GM18511 (cell line): ENCODE data around the gene CBX4.
"Not testable (repeated sequence)": the region's sequence is repeated elsewhere in the genome, so short reads cannot be mapped to it uniquely, and the experiment has no call there.

Experiments
- ATAC-seq: cut with Tn5 transposase; IDR thresholded peaks from one replicate; pipeline ENCODE4 v1.9.1; 2021; ENCODE audit warnings: mild to moderate bottlenecking, moderate library complexity; ENCODE audit not compliant: unreplicated experiment

CBX4 gene

DNA sequence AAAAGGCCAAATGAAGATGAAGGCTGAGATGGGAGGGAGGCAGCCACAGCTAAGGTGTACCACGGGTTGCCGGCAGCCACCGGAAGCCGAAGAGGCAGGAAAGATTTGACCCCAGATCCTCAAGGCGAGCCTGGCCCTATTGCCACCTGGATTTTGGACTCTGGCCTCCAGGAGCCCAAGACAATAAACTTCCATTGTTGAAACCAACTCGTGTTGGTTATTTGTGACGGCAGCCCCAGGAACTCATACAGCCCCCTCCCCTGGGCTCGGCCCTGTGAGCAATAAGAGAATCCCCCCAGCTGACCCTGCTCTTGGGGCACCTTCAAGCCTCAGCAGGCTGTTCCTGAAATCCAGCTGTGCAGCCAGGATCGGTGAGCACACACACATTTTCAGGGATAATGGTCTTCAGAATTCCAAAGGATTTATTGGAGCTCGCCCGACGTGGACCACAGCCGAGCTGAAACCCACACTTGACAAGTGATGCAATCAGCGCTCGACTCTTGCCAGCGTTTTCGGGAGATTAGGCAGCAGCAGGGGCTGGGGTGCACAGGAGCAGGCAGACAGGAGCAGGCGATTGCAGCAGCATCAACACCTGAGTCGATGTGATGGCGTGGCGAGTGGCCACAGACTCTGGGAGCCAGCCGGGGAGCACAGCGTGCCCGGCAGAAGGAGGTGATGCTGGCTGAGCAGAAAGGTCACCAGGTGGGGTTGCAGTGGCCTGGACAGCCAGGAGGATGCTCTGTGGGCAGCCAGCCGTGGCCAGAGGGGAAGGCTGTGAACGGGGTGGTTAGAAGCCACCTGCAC is 22.4 kb upstream of the CBX4 start:
- ATAC-seq: no peak

DNA sequence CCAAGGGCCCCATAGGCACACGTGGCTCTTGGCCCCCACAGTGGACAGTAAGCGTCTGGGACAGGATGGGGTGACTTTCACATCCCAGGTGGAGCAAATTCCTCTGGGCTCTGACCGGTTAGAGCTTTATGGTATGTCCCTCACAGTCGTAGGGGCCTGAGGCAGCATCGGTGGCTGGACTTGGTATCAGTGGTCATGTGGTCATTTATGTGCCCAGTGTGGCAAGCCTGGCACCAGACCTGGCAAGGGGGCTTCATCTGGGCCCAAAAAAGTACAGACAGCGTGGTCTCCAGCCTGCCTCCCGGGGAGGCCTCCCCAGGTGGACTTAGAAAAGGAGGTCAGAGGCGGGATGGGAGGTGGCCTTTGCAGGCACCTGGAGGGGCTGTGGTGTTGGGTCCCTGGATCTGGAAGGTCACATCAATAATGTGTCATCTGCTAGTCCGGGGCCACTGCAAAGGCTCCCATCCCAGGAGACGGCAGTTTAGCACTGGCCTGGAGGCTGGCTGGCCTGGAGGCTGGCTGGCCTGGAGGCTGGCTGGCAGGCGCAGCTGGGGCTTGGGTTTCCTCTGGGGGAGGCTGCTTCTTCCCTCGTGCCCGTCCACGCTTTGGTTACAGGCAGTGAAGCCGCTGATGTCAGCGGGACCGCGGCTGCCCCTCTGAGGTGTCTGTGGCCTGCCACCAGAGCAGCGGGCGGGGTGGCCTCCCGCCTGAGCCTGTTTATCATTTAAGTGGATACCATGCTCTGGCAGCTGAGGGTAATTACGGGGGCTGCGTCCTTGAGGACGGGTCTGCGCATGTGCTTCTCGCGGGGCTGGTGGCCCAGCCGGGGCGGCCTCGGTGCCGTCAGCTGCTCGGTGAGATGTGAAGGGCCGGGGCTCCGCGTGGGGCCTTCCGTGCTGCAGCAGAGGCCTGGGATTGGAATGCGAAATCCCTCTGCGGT is 20.7 kb upstream of the CBX4 start:
- no peak for ATAC-seq

DNA sequence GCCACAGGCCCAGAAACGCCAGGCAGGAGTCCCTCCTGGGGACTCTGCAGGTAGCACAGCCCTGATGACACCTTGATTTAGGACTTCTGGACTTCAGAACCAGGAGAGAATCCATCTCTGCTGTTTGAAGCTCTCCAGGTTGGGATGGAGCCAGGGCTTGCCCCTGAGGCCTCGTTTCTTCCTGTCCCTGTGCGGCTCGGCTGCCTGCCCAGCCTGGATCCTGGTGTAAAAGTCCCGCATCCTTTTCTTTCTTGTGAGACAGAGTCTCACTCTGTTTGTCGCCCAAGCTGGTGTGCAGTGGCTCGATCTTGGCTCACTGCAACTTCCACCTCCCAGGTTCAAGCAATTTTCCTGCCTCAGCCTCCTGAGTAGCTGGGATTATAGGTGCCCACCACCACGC is 17.9 kb upstream of the CBX4 start:
- ATAC-seq: no peak

DNA sequence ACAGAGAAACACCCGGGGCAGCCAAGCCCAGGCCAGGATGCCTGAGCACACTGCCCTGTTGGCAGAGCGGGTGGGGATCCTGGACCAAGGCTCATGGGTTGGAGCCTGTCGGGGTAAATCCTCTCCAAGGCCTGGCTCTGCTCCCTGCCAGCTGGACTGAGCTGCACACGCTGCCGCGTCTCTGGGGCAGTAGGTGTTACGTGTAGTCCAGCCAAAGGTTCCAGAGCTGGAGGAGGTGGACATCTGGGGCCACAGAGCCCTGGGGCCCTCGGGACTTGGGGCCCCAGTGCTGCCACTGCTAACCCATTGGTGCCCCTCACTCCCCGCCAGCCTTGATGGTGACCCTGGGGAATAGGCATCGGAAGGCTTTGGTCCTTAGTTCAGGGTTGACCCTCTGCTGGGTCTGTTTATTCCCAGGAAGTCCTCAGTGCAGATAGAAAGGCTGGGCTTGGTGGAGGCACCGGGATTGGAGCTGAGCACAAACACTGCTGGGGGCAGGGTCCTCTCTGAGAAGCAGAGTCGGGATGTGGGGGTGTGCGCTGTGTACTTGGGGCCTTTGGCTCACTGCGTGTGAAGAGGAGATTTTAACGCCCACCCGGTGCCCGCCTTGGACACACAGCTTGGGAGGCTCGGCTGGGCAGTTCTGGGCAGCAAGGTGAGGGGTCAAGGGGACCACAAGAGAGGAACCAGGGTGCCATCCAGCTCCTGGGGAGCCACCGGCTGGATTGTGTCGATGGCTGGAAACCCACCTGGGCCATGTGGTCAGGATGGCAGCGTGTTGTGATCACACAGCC is 16.3 kb upstream of the CBX4 start:
- ATAC-seq: no peak

DNA sequence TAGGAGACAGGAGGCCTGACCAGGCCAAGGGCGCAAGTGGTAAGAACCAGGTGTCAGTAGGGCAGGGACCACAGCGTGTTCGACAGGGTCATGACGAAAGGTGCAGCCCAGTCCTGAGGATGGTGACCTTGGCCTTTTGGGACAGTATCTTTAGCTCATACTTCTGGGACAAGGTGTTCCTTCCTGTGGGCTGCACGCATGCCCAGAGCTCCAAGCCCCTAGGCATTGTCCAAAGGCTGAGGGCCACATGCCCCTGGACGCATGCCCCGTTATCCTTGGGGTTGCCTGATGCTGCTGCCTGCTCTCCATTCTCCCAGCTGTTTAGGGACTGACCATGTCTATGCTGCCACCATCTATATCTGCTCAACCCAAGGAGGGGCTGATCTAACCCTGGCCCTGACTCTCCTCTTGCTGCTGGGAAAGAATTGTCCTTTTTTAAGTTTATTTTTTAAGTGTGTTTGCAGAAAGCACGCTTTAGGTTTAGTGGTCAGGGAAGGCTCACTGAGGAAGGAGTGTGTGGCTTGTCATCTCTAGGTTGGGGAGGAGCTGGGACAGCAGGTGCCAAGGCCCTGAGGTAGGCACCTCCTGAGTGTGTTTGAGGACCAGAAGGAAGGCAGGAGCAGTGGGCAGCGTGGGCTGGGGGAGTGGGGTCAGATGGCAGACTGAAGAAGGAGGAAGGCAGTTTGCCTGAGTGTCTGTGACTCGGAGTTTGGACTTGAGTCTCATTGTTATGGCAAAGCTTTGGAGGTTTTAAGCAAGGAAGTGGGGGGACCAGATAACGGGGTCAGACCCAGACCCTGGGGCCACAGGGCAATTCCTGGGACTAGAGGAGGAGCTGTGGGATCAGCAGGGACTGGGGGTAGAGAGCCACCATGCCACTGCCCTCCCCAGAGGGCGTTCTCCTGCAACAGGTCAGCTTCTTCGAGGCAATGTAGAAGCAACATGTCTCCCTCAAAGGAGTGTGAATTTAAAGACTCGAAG is 15.1 kb upstream of the CBX4 start:
- no peak for ATAC-seq

DNA sequence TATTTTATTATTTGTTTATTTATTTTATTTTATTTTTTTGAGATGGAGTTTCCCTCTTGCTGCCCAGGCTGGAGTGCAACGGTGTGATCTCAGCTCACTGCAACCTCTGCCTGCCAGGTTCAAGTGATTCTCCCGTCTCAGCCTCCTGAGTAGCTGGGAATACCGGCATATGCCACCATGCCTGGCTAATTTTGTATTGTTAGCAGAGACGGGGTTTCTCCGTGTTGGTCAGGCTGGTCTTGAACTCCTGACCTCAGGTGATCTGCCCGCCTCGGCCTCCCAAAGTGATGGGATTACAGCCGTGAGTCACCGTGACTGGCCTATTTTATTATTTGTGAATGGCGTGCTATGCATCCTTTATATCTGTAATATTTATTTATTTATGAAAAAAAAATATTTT is 13.9 kb upstream of the CBX4 start:
- ATAC-seq: not testable (repeated sequence)

DNA sequence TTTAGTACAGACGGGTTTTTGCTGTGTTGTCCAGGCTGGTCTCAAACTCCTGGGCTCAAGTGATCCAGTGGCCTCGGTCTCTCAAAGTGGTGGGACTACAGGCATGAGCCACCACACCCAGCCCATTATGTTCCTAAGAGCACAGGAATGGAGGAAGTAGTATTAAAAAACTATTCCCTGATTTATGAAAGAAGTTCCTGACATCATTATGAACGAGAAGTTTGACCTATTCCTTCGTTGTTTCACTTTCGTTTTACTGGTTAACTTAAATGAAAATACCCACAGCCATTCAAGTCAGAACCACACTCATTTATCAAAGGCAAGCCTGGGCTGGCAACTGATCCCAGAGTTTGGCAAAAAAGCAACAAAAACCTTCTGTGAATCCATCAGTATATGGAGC is 13.5 kb upstream of the CBX4 start:
- ATAC-seq: no peak

DNA sequence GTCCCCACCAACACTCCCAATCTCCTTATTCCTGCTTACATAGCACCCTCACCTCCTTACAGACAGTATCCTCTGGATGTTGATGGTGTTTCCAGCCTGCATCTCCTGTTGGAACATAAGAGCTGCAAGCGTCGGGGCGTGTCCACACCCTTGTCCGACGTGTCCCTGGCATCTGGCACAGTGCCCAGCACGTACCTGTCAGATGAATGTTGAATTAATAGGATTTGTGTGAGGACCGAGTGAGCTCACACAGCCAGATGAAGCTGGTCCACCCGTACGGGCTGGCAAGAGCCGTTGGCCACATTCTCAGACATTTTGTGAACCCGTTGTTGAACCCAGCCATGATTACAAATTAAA is 12.2 kb upstream of the CBX4 start:
- ATAC-seq: no peak

DNA sequence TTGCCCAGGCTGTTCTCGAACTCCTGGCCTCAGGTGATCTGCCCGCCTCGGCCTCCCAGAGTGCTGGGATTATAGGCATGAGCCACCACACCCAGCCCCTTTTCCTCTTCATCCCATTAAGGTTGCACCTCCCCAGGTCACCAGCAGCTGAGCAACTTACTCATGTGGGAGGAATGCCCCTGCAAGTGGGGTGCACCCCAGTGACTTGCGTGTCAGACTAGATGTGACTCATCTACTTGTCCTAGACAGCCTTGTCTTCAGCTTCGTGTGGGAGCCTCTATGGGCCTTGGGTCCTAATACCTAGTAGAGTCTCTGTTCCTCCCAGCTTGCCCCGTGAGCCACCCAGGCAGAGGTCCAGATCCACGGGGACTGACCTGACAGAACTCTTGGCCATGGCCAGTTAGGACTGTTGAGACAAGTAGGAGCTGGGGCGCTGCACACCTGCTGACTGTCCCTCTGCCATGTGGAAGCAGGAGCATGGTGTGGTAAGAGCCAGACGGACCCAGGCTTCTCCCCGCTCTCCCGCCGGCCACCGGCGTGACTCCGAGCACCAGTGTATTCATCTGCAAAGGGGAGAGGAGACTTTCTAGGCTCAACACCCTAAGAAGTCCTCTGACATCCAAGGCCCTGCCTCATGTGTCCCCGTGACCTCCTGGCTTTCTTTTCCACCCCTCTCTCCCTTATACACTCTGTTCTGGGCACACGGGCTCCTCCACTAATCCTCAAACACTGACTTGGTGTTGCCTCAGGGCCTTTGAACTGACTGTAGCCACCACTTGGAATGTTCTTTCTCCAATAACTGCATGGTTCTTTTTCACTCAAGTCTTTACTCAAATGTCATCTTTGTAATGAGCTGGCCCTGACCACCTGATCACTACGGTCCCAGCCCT is 11.6 kb upstream of the CBX4 start:
- ATAC-seq: no peak

DNA sequence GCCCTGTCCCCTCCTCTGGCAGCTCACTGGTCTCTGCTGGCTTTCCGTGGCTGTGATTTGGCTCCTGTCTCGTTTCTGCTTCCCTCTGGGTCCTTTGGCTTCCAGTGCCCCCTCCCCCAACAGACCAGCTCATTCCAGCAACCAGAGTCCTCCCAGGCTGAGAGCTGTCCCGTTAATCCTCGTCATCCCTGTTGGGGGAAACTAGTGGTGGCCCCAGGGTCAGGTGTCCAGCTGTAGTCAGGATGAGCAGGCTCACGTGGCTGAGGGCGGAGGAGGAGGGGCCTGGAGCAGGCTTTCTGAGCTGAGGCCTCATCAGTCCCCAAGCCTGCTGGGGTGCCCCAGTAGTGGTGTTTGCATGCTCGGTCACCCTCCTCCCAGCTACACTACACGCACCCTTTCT is 10.7 kb upstream of the CBX4 start:
- ATAC-seq: no peak

DNA sequence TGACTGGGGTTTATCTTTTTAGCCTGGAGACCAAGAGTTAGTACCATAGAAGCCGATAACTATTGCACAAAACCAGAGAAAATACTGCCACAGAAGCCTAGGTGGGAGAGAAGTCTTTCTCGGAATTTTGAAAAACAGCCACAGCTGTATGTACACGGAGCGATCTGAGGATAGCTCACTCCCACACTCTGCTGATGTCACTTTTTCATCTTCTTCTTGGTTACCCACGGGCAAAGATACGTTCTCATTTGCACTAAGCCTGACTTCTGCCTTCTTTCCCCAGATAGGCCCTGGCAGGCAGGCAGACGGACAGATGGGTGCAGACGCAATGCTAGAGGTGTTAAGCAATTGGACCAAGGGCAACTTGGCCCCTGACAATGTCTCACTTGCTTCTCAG is 9.1 kb upstream of the CBX4 start:
- no peak for ATAC-seq

DNA sequence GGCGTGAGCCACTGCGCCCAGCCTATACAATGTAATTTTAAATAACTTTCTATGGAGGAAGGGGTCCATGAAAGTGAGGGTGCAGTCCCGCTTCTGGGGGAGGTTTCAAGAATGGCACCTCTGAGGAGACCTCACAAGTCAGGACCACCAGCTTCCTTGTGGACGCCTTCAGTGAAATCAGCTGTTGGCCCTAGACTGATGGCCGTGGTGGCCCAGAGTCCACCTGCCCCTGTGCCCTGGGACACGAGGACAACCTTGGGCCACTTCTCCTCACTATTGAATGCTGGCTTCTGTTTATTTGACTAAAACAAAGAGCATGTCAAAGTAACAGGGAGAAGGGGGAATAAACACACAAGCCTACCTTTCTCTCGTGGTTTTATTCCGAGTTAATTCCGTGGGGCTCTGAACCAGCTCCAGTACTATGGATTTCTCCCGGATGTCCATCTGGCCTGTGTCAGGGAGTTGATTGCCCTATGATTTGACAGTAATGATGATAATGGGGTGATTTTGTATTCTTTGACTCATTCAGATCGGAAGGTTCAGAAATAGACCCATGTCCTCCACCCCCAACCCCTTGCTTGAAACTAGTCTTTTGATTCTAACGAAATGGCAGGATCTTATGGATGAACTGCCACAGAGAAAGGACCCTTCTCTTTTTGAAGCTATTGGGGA is 8.6 kb upstream of the CBX4 start:
- no peak for ATAC-seq

DNA sequence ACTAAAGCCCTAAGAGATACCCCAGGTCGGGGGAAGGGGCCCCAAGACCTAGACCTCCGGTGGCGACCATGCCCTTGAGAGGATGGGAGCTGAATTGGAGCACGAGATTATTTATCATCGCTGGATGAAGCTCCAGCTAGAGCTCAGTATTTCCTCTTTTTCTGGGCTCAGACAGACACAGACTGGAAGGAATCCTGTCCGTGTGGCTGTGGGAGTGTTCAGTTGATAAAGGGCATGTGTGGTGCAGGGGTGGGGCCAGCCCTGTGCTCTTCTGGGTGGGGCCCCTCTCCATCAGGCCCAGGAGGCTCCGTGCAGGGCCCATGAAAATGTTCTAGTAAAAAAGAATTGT is 6.3 kb upstream of the CBX4 start:
- ATAC-seq: no peak

DNA sequence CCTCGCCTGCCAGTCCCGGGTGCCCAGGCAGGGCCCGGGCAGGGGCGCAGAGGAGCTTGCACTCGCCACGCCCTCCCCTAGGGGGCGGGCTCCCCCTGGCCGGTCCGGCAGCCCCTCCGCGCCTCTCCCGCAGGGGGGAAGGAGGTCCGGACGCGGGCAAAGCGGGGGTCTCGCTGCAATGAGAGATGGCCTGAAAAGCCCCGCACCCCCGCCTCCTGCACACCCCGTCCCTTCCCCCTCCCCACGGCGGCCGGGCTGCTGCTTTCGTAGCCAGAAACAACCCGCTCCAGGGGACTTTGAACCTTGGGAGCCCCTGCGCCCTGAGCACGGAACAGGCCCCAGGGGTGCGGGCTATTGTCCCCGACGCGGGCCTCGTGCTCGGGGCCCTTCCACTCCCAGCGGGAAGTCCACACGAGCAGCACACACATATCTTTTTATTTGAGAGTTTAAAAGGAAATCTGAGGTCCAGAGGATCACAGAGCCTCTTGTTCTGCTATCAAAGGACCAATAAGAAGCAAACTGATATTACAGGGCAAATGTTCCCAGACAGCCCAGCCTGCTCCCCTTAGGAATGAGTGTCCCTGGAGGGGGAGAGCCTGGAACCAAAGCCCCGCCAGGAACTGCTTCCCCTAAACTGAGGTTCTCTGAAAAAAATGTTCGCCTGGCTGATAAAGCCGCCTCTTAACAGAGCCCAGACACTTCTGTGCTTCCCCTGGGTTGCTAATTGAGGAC is 5.8 kb upstream of the CBX4 start:
- ATAC-seq: no peak

DNA sequence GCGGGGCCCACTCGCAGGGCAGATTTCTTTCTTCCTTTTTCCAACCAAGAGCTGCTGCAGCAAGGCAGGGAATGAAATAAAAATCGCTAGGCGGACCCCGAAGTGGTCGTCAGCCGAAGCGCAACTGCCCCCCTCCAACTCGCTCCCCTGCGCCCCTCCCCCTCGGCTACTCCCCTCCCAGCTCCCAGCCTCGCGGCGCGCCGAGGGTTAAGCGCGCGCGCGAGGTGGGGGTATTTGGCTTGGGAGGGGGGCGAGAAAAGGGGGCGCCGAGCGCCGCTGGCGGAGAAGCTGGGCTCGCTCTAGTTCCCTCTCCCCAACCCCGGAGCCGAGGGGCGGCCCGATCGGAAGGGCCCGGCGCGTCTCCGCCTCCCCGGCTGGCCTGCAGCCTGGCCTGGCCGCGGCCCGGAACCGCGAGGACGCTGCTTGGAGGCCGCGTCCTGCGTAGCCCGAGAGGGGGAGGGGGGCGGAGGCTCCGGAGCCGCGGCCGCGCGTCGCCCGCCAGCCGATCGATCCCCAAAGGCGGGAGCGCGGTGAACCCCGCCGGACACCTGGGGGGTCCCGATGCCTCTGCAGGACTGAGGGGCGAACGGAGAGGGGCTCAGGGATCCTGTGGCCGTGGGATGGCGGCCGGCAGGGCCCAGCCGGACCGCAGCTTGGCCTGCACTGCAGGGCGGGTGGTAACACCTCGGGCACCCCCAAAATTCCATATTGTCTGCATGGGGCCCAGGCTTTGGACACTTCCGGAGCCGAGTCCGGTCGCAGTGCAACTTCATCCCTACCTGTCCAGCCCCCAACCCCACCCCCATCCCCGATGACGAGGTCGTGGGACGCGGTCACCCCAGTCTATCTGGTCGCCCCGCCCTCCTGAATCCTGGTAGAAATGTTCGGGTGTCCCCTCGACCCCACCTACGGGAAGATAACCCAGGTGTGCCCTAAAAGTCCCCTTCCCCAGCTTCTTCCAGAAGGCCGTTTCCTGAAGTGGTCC is 4.9 kb upstream of the CBX4 start:
- no peak for ATAC-seq

DNA sequence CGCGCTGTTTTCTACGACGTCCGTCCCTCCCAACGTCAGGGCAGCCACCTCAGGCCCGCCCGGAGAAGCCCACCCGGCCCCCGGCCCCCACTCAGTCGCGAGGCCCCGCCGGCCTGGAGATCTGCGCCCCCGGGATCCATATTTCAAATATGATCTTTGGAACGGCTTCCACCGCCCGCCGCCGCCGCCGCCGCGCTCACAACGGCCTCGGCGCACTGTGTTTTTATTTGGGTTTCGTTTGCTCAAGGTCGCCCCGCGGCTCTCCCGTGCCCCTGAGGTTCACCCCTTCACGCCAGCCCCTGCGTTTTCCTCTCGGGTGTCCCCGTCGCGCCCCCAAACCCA is 4.2 kb upstream of the CBX4 start:
- ATAC-seq: no peak
